ENCODE measurements around the gene FRMPD2.

Gene FRMPD2

GRCh38 chr10:48316236-48316635 is 41.7 kb upstream of the FRMPD2 start:
- no peak overlapping the region for H3K4me2 ChIP-seq (ENCODE audit: low read length)
- H4K20me1 ChIP-seq (ENCODE audit: insufficient read depth, low read length), result no peaks in the 10 kb centered on the region
- no peak overlapping the region for H3K9ac ChIP-seq (ENCODE audit: low read length)
- H3K9me2 ChIP-seq (ENCODE audit: low read depth, low read length), result no peaks in the 10 kb centered on the region
- no peaks in the 10 kb centered on the region for H3K36me3 ChIP-seq (ENCODE audit: insufficient read depth, low read length)
- no peaks in the 10 kb centered on the region for H3K79me2 ChIP-seq (ENCODE audit: insufficient read depth, low read length)
- no peak overlapping the region for H3K4me3 ChIP-seq (ENCODE audit: low read depth, low read length, poor library complexity, severe bottlenecking)
- H3K9me3 ChIP-seq (ENCODE audit: low read length), result no peaks in the 10 kb centered on the region
- H3F3A ChIP-seq (ENCODE audit: insufficient read depth, low read length), result no peaks in the 10 kb centered on the region
- H2AFZ ChIP-seq (ENCODE audit: low read length), result no peak overlapping the region
- H3K27ac ChIP-seq (ENCODE audit: low read depth, low read length, poor library complexity, severe bottlenecking), result no peak overlapping the region
- H3K4me1 ChIP-seq (ENCODE audit: insufficient read depth, low read length, severe bottlenecking), result no peaks in the 10 kb centered on the region
- no peaks in the 10 kb centered on the region for H3K27me3 ChIP-seq (ENCODE audit: insufficient read depth, low read length)
- TF ChIP-seq EZH2 (IDR thresholded peaks at IDR 0.05; ENCODE audit: borderline replicate concordance, low read length), result no peak

GRCh38 chr10:48314107-48314506 is 39.6 kb upstream of the FRMPD2 start:
- Histone ChIP-seq H3K27ac (ENCODE audit: low read depth, low read length, poor library complexity, severe bottlenecking) (no peak overlapping the region), H3K4me1 (ENCODE audit: insufficient read depth, low read length, severe bottlenecking) (no peaks in the 10 kb centered on the region), H3K9me3 (ENCODE audit: low read length) (no peaks in the 10 kb centered on the region), H3K4me2 (ENCODE audit: low read length) (no peak overlapping the region), H3K9ac (ENCODE audit: low read length) (no peak overlapping the region), H2AFZ (ENCODE audit: low read length) (no peak overlapping the region), H3K9me2 (ENCODE audit: low read depth, low read length) (no peaks in the 10 kb centered on the region), H3K4me3 (ENCODE audit: low read depth, low read length, poor library complexity, severe bottlenecking) (no peak overlapping the region), H3K36me3 (ENCODE audit: insufficient read depth, low read length) (no peaks in the 10 kb centered on the region), H4K20me1 (ENCODE audit: insufficient read depth, low read length) (no peaks in the 10 kb centered on the region), H3F3A (ENCODE audit: insufficient read depth, low read length) (no peaks in the 10 kb centered on the region), H3K27me3 (ENCODE audit: insufficient read depth, low read length) (no peaks in the 10 kb centered on the region), H3K79me2 (ENCODE audit: insufficient read depth, low read length) (no peaks in the 10 kb centered on the region)
- TF ChIP-seq EZH2 (IDR thresholded peaks at IDR 0.05; ENCODE audit: borderline replicate concordance, low read length) (no peak), CTCF (IDR thresholded peaks at IDR 0.05; ENCODE audit: low read length) (no peak)

GRCh38 chr10:48309711-48310226 is 35.3 kb upstream of the FRMPD2 start:
- H3K4me1 ChIP-seq (ENCODE audit: insufficient read depth, low read length, severe bottlenecking), result peaks cover 13% of the 10 kb centered on the region

More at GRCh38 chr10:48309711-48310226, 35.3 kb upstream of the FRMPD2 start:
- no peaks in the 10 kb centered on the region for H3K36me3 ChIP-seq (ENCODE audit: insufficient read depth, low read length)
- no peaks in the 10 kb centered on the region for H3K79me2 ChIP-seq (ENCODE audit: insufficient read depth, low read length)
- no peaks in the 10 kb centered on the region for H3K9me3 ChIP-seq (ENCODE audit: low read length)
- no peaks in the 10 kb centered on the region for H4K20me1 ChIP-seq (ENCODE audit: insufficient read depth, low read length)
- H3K27ac ChIP-seq (ENCODE audit: low read depth, low read length, poor library complexity, severe bottlenecking), result no peak overlapping the region
- no peaks in the 10 kb centered on the region for H3K27me3 ChIP-seq (ENCODE audit: insufficient read depth, low read length)
- H3K9ac ChIP-seq (ENCODE audit: low read length), result no peak overlapping the region
- H3F3A ChIP-seq (ENCODE audit: insufficient read depth, low read length), result no peaks in the 10 kb centered on the region; the same call in 1 of the 2 replicates
- no peak overlapping the region for H3K4me3 ChIP-seq (ENCODE audit: low read depth, low read length, poor library complexity, severe bottlenecking)
- H2AFZ ChIP-seq (ENCODE audit: low read length), result no peak overlapping the region
- H3K9me2 ChIP-seq (ENCODE audit: low read depth, low read length), result no peaks in the 10 kb centered on the region
- H3K4me2 ChIP-seq (ENCODE audit: low read length), result no peak overlapping the region
- TF ChIP-seq EZH2 (IDR thresholded peaks at IDR 0.05; ENCODE audit: borderline replicate concordance, low read length) (no peak), CTCF (IDR thresholded peaks at IDR 0.05; ENCODE audit: low read length) (peak; percentile 41)
